Sigmoid colon (tissue), 7 donors: ENCODE results near the gene RCE1. TPM values are rescaled to one million over a fixed set of nuclear protein-coding genes. Genes with fewer than 3 reads are reported as not detected.

Experiments used
- DNase-seq: peaks from one replicate; pipeline ENCODE4 v3.0.0-alpha.2; 2019
- H3K27ac ChIP-seq, 4 donors: fragments of 200-600 bp; sonication (generic); one replicate each; pipeline ENCODE4 v1.5.1; 2016 to 2019; ENCODE audit warnings: mild to moderate bottlenecking in 1 of 4
- H3K27me3 ChIP-seq, 3 donors: fragments of 200-600 bp; sonication (generic); one replicate each; pipeline ENCODE4 v1.5.1; 2019; ENCODE audit warnings: mild to moderate bottlenecking in 1 of 3
- H3K36me3 ChIP-seq, 4 donors: fragments of 200-600 bp; sonication (generic); one replicate each; pipeline ENCODE4 v1.5.1; 2016 to 2019
- H3K4me1 ChIP-seq, 4 donors: fragments of 200-600 bp; sonication (generic); one replicate each; pipeline ENCODE4 v1.5.1; 2017 to 2019
- H3K4me3 ChIP-seq, 4 donors: fragments of 200-600 bp; sonication (generic); one replicate each; pipeline ENCODE4 v1.5.1; 2017 to 2019; ENCODE audit warnings: mild to moderate bottlenecking in 2 of 4, moderate library complexity in 1 of 4
- H3K9me3 ChIP-seq, 4 donors: fragments of 200-600 bp in 3 of 4; sonication (generic) in 3 of 4; one replicate each; pipeline versions ENCODE4 v1.5.1 to v1.6.1; 2013 to 2019
- CTCF ChIP-seq, 4 experiments: fragments of 450-650 bp in 3 of 4; fragments of 200-600 bp in 1 of 4; IDR thresholded peaks; one replicate each; pipeline ENCODE4 v1.5.1; 2016 to 2019; ENCODE audit warnings: antibody characterized with exemption in 4 of 4, mild to moderate bottlenecking in 3 of 4, moderate library complexity in 2 of 4
- EP300 ChIP-seq, 4 donors: sonication (generic); formaldehyde crosslinking; IDR thresholded peaks; one replicate each; pipeline ENCODE4 v1.6.1; 2017; ENCODE audit warnings: antibody characterized with exemption in 4 of 4
- POLR2A ChIP-seq, 2 donors: fragments of 450-650 bp; IDR thresholded peaks; one replicate each; pipeline ENCODE4 v1.6.1; 2016; ENCODE audit warnings: antibody characterized with exemption in 2 of 2, mild to moderate bottlenecking in 2 of 2, moderate library complexity in 2 of 2
- POLR2AphosphoS5 ChIP-seq, 4 donors: sonication (generic); formaldehyde crosslinking; IDR thresholded peaks; one replicate each; pipeline ENCODE4 v1.6.1; 2017; ENCODE audit warnings: antibody characterized with exemption in 4 of 4
- WGBS, 2 donors: extraction: QIAGEN DNeasy Blood & Tissue Kit; methylation state at CpG; one replicate each; pipeline ENCODE4 v1.1.7; 2013; 5-methylcytosine and 5-hydroxymethylcytosine counted together
- intact Hi-C: fragments of 100-400 bp; cut with DNase I; formaldehyde crosslinking; loops from one replicate; pipeline ENCODE4 v1.15.1; 2023
- polyA plus RNA-seq, 3 donors: library from polyadenylated mRNA; stranded (reverse); fragments of 200-250 nt; gene quantifications; one replicate each; pipeline ENCODE4 v1.2.3, GENCODE V29; 2013
- total RNA-seq, 4 donors: library from RNA; depleted of rRNA; stranded (reverse); fragments of >200 nt; gene quantifications; one replicate each; pipeline ENCODE4 v1.1.0, GENCODE V29; 2016
- donor health status: healthy with polysubstance abuse.
- donor health status: Bipolar disorder and iron deficiency.
- donor health status: healthy.

Gene RCE1
- total and polyA plus RNA-seq, 7 donors = 6.1 to 23.0 (median 8.4) TPM

GRCh38 chr11:66870616-66871520 lies 27.6 kb downstream of the RCE1 start:
- intact Hi-C loops = no loop called here
- H3K4me1 ChIP-seq = no peaks in the 10 kb centered on the region
- DNase-seq = no peak
- H3K36me3 ChIP-seq = peaks cover 0 to 5% (median 2%) of the 10 kb centered on the region in 4 donors
- 92 to 94% methylated on average over 39 of the region's 39 CpGs for WGBS, 2 donors
- TF ChIP-seq EP300 (IDR thresholded peaks at IDR 0.05) (no peak), POLR2A (IDR thresholded peaks at IDR 0.05) (no peak), POLR2AphosphoS5 (IDR thresholded peaks at IDR 0.05) (no peak), CTCF (IDR thresholded peaks at IDR 0.05) (no peak)
- no peak overlapping the region for H3K27ac ChIP-seq
- no peaks in the 10 kb centered on the region for H3K9me3 ChIP-seq
- H3K4me3 ChIP-seq = no peak overlapping the region
- H3K27me3 ChIP-seq = no peaks in the 10 kb centered on the region

GRCh38 chr11:66871521-66871901 lies 28.3 kb downstream of the RCE1 start:
- H3K9me3 ChIP-seq = no peaks in the 10 kb centered on the region
- 96 to 97% methylated on average over 18 of the region's 18 CpGs for WGBS, 2 donors
- no peak overlapping the region for H3K4me3 ChIP-seq
- no peak for DNase-seq
- TF ChIP-seq EP300 (IDR thresholded peaks at IDR 0.05) = no peak
- no peak for TF ChIP-seq CTCF (IDR thresholded peaks at IDR 0.05)
- no peak for TF ChIP-seq POLR2A (IDR thresholded peaks at IDR 0.05)
- TF ChIP-seq POLR2AphosphoS5 (IDR thresholded peaks at IDR 0.05) = no peak
- no peaks in the 10 kb centered on the region for H3K27me3 ChIP-seq
- H3K36me3 ChIP-seq = peaks cover 0 to 5% (median 2%) of the 10 kb centered on the region in 4 donors
- intact Hi-C loops = no loop called here
- H3K4me1 ChIP-seq = no peaks in the 10 kb centered on the region
- H3K27ac ChIP-seq = no peak overlapping the region

- Histone ChIP-seq H3K36me3 (peaks cover 0 to 5% (median 2%) of the 10 kb centered on the region in 4 donors), H3K4me3 (no peak overlapping the region), H3K9me3 (no peaks in the 10 kb centered on the region), H3K27me3 (no peaks in the 10 kb centered on the region), H3K4me1 (no peaks in the 10 kb centered on the region), H3K27ac (no peak overlapping the region)
- DNase-seq = no peak
- no peak for TF ChIP-seq CTCF (IDR thresholded peaks at IDR 0.05)
- no peak for TF ChIP-seq EP300 (IDR thresholded peaks at IDR 0.05)
- TF ChIP-seq POLR2AphosphoS5 (IDR thresholded peaks at IDR 0.05) = no peak
- intact Hi-C loops = no loop called here
- 83% methylated on average over 6 of the region's 6 CpGs for WGBS, 2 donors
Measured at GRCh38 chr11:66874232-66874631, 31.0 kb downstream of the RCE1 start.

GRCh38 chr11:66875378-66875777 lies 32.1 kb downstream of the RCE1 start:
- Histone ChIP-seq H3K4me3 (no peak overlapping the region), H3K36me3 (peaks cover 0 to 2% (median 0%) of the 10 kb centered on the region in 4 donors), H3K27me3 (no peaks in the 10 kb centered on the region), H3K9me3 (no peaks in the 10 kb centered on the region), H3K27ac (no peak overlapping the region), H3K4me1 (no peaks in the 10 kb centered on the region)
- DNase-seq = no peak
- intact Hi-C loops = no loop called here
- no peak for TF ChIP-seq EP300 (IDR thresholded peaks at IDR 0.05)
- TF ChIP-seq CTCF (IDR thresholded peaks at IDR 0.05) = no peak
- 88 to 91% methylated on average over 13 of the region's 13 CpGs for WGBS, 2 donors
